SH-SY5Y (cell line): Measurements from ENCODE around the gene CEACAM7.

ENCODE experiments used
- GATA2 ChIP-seq: IDR thresholded peaks from 2 replicates; pipeline ENCODE4 v1.6.1; 2011; ENCODE audit warnings: mild to moderate bottlenecking, low read depth, low read length
- GATA3 ChIP-seq: IDR thresholded peaks from 2 replicates; pipeline ENCODE4 v1.6.1; 2011; ENCODE audit warnings: low read depth, mild to moderate bottlenecking, low read length, moderate library complexity

CEACAM7 gene

DNA sequence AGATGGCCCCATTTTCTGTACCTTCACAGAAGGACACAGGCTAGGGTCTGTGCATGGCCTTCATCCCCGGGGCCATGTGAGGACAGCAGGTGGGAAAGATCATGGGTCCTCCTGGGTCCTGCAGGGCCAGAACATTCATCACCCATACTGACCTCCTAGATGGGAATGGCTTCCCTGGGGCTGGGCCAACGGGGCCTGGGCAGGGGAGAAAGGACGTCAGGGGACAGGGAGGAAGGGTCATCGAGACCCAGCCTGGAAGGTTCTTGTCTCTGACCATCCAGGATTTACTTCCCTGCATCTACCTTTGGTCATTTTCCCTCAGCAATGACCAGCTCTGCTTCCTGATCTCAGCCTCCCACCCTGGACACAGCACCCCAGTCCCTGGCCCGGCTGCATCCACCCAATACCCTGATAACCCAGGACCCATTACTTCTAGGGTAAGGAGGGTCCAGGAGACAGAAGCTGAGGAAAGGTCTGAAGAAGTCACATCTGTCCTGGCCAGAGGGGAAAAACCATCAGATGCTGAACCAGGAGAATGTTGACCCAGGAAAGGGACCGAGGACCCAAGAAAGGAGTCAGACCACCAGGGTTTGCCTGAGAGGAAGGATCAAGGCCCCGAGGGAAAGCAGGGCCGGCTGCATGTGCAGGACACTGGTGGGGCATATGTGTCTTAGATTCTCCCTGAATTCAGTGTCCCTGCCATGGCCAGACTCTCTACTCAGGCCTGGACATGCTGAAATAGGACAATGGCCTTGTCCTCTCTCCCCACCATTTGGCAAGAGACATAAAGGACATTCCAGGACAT is 7.0 kb upstream of the CEACAM7 start:
- TF ChIP-seq GATA3 (no peak), GATA2 (no peak)

DNA sequence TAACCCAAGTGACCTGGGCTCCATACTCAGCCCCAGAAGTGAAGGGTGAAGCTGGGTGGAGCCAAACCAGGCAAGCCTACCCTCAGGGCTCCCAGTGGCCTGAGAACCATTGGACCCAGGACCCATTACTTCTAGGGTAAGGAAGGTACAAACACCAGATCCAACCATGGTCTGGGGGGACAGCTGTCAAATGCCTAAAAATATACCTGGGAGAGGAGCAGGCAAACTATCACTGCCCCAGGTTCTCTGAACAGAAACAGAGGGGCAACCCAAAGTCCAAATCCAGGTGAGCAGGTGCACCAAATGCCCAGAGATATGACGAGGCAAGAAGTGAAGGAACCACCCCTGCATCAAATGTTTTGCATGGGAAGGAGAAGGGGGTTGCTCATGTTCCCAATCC is 6.1 kb upstream of the CEACAM7 start:
- TF ChIP-seq GATA3: no peak
- no peak for TF ChIP-seq GATA2

DNA sequence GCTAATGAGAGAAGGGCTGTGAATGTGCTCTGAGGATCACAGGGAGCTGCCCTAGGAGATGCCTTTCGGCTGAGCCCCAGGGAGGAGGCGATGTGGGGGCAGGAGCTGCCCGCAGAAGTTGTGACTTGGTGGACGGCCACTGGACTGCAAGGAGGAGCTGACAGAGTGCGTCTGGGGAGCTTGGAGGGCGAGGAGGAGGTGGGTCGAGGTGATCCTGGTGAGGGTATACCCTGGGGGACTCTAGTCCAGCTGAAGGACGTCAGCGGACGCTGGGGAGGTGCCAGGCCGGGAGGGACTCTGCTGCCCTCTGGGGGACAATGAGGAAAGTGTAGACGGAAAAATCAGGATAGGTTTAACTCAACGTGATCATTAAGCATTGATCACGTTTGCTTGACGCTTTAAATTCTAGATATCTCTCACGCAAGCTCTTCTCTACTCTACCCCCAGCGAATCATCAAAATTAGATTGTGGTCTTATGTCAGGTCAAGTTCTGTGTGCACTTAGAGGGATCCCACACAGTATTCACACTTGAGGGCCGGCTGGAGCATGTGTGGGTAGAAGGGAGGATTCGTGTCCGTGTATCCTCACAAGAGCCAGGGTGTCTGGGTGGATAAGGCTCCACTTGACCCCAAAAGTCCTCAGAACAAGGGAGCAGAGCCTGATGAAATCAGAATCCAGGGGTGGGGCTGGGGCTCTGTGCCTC is 3.3 kb upstream of the CEACAM7 start:
- no peak for TF ChIP-seq GATA2
- TF ChIP-seq GATA3: no peak

DNA sequence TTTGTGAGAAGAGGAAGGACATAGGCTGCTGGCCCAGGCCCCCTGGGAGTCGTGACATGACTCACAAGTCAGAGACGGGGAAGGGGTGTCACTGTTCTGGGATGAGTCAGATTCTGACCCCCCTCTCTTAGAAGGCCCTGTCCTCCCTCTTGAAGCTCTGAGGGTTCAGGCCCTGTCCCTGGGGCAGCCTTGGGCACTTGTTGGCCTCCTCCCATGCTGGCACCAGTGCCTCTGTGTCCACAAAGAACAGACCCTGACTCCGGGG is 2.7 kb upstream of the CEACAM7 start:
- no peak for TF ChIP-seq GATA2
- TF ChIP-seq GATA3: no peak

DNA sequence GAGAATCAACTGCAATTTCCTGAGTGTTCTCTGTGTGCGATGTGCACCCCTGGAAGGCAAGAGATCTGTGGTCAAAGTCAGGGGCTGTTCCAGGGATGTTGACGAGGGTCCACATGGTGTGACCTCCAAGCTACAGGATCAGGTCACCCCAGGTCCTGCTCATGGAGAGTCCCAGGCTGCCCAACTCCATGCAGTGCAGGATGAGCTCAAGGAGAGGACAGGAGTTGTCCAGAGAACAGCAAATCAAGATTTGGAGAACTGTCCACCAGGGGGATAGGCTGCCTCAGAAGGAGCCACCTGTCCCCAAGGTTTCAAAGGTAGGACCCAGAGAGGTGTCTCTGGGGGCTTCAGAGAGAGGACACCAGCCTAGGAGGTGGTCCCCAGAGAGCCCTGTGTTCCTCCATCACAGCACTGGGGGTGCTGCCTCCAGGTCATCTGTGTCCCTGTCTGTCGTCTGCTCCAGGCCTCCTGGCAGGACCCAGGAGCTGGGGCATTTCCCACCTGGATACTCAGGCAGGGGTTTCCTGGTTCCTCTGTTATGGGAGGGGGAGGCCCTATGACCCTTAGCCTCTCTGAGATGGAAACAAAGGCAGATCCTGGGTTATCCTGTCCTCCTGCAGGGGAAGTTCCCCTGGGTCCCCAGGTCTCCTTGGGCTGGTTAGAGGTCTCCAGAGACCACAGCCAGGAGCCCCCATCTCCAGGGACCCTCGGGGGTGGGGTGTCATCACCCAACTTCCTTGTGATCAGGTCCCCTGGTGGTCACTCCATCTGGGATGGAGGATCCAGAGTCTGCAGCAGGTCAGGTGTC is 2.1 kb upstream of the CEACAM7 start:
- no peak for TF ChIP-seq GATA2
- TF ChIP-seq GATA3: no peak

DNA sequence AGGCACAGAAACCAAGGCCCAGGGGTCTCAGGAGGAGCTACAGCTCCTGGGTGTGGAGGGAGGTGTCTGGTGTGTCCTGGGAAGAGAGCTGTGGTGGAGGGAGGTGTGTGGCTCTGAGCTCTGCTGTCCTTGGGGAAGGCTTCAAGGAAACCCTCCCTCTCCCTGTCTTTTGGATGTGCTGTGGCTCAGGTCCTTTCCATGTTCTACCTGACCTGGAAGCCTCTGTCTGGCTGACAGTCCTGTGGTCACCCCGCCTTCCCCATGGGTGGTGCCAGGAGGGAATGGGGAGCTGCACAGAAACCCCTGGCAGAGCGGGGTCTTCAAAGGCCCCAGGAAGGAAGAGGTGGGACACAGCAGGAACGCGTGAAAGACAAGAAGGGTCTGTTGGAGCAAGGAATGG is 617 bp upstream of the CEACAM7 start:
- TF ChIP-seq GATA3 (no peak), GATA2 (no peak)

DNA sequence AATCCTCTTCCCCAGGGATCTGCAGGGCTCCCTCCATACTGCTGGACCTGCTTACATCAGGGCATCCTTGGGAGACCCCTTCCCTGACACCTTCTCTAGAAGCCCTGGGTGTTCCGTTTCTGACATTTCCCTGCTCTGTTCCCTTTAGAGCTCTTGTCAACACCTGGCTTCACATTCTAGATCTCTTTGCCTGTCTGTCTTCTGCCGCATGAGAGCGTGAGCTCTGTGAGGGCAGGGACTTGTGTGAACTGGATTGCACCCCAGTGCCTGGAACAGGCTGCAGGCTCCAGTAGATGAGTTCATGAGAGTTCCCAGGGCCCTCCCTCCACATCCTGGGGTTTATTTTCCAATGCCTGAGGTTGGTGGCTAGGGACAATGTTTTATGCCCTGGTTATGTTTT is 651 bp downstream of the CEACAM7 start:
- TF ChIP-seq GATA2 (no peak), GATA3 (no peak)

DNA sequence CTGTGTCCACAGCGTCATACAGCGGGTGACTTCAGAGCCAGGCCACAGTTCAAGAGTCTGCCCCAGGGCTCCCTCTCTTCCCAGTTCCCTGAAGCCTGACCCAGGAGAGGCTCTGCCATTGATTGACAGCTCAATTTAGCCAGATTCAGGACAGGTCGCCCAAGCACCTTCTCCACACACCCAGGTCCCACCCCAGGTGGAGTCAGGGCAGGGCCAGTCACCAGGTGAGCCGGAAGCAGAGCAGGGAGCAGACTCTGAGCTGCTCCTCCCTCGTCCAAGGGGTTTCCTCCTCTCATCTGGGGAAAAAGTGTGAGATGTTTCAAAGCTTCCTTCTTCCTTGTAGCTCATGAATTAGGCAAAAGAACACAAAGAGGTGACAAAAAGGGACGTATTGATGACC is 5.6 kb downstream of the CEACAM7 start:
- TF ChIP-seq GATA2 (no peak), GATA3 (no peak)

DNA sequence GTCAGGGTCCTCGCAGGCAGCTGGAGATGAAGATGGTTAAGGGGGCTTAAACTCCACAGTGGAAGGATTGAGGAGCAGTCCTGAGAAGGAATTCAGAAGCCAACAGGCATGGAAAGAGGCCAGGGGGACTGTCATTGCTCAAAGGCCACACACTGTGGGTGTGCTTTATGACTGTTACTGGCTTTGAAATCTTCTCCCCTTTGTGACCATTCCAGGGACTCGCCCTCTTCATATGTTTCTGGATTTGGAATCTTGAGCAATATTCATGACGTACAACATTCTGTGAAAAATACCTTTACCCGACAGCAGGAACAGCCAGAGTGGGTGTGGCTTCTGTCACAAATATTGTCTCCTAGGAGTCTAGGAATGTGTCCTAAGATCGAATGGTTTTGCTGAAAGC is 16.6 kb downstream of the CEACAM7 start:
- TF ChIP-seq GATA2 (no peak), GATA3 (no peak)

DNA sequence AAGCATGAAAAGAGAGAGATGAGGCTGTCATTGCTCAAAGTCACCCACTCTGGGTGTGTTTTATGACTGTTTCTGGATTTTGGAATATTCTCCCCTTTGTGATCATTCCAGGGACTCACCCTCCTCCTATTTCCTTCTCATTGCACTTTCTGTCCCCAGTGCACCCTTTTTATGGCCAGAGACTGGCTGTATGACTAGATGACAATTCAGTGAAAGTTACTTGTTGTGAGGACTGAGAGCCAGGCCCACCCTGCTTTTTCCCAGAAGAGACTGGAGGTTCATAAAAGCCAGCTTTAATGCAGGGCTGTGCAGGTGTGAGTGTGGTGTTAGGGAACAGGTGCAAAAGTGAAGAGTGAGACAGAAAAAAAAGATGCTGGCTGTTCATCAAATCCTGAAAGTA is 17.3 kb downstream of the CEACAM7 start:
- TF ChIP-seq GATA2: no peak
- no peak for TF ChIP-seq GATA3

DNA sequence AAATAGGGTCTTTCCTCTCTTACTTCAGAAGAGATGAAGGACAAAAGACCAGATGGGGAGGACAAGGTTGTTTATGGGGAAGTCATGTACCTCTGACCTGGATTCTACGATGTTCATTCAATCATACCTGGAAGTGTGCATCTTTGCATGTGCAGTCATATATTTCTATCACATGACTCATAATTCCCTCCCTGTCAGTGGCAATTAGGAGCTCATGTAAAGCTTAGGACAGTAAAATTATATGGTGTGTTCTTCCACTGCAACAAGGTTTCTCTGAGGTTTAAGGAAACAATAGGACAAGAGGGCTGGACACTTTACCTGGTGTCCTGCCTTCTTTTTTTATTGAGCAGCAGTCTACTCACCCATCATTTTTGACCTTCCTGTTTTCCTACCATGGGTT is 19.8 kb downstream of the CEACAM7 start:
- no peak for TF ChIP-seq GATA3
- no peak for TF ChIP-seq GATA2

DNA sequence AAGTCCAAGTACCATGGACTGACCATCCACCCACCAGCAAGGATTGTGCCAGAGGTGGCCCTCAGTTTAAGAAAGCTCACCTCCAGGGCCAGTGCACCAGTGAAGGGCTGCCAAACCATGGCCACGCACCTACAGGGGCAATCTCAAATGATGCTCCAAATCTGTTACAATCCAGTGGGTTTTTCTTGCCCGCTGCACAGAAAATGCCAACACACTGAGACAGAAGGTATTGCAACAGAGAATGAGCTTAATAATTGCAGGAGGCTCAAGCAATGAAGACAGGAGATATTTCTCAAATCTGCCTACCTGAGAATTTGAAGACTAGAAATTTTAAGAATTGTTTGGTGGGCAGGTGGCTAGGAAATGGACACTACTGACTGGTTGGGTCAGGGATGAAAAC is 22.0 kb downstream of the CEACAM7 start:
- TF ChIP-seq GATA3: no peak
- TF ChIP-seq GATA2: no peak

DNA sequence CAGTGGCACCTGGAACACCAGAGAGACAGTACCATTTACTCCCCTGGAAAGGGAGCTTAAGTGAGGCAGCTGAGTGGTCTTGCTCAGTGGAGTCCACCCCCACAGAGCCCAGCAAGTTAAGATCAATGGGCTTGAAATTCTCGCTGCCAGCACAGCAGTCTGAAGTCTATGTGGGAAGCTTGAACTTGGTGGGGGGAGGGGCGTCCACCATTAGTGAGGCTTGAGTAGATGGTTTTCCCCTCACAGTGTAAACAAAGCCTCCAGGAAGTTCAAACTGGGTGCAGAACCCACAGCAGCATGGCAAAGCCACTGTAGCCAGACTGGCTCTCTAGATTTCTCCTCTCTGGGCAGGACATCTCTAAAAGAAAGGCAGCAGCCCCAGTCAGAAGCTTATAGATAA is 30.9 kb downstream of the CEACAM7 start:
- no peak for TF ChIP-seq GATA3
- TF ChIP-seq GATA2: no peak

DNA sequence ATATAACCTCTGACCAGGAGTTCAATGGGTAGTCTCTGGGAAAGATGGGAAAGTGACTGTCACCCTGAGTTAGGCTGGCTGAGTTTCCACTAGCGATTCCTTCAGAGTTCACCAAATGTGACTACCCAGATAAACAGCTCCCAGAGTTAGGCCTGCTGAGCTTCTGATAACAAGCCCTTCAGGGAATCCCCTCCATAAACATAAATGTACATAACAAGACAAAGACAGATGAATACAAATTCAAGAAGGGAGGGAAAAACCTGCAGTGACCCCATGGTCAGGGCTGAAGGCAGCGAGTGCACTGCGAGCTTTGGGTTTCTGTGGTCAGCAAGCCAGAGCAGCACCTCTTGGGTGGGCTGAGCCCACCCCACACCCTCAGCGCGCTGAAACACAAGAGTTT is 35.8 kb downstream of the CEACAM7 start:
- TF ChIP-seq GATA3 (no peak), GATA2 (no peak)

DNA sequence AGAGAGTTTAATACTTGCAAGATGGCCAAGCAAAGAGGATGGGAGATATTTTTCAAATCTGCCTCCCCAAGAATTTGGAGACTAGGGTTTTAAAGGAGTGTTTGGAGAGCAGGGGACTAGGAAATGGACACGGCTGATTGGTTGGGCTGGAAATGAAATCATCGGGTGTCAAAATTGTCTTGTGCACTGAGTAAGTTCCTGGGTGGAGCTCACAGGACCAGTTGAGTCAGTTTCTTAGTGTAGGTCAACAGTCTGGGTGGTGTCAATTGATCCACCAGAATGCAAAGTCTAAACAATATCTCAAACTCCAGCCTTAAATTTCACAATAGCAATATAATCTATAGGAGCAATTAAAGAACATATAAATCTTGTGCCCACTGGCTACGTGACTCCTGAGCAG is 38.2 kb downstream of the CEACAM7 start:
- TF ChIP-seq GATA2 (no peak), GATA3 (no peak)
